ENCODE data around the gene KCNQ2.
"Not testable (repeated sequence)": the region's sequence is repeated elsewhere in the genome, so short reads cannot be mapped to it uniquely, and the experiment has no call there.

The KCNQ2 gene

DNA sequence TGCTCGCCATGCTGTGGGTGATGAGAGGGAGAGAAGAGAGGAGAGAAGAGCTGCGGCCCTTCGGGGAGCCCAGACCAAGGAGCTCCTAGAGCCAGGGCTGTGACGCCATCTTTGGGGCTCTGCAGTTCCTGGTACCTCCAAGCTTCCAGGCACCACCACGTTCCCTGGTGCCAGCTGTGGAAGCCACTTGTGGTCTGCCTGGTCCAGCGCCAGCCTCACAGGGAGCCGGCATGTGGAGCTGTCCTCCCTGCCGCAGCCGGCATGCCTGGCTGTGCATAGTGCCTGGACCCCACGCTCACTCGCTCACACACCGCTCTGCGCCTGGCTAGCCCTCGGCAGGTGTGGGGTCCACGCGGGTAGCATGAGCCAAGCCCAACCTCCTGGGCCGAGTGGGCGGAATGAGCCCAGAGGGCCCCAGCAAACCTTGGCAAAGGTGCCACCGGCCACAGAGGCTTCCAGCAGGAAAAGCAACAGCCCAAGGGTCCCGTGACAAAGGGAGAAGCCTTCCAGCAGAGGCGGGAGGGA is 92.0 kb downstream of the KCNQ2 start:
- no peak for DNase-seq

DNA sequence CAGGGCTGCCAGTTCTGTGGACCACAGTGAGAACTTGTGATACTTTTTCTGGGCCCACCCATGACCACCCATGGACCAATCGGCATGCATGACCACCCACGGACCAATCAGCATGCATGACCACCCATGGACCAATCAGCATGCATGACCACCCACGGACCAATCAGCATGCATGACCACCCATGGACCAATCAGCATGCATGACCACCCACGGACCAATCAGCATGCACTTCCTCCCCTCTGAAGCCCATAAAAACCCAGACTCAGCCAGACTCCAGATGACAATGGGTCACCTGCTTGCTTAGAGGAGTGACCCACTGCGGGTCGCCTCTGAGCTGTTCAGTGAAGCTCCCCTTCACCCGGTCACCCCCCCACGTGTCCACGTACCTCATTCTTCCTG is 92.6 kb downstream of the KCNQ2 start:
- not testable (repeated sequence) for DNase-seq

DNA sequence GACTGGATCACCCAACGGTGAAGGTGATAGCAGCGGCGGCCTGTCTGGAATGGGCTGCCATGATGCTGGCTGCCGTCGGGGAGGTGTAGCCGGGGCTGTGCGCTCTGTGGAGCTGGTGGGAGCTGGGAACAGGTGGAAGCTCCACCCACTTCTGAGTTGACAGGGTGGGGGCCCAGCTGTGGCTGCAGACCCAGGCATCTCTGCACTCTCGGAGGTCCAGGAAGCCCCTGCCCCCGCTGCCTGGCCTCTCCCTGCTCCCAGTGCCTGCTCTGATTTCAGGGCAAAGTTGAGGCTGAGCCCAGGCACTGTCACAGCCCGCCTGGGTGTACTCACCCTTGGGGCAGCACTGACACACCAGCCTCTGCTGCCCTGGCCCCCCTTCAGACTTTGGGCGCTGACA is 93.2 kb downstream of the KCNQ2 start:
- no peak for DNase-seq

DNA sequence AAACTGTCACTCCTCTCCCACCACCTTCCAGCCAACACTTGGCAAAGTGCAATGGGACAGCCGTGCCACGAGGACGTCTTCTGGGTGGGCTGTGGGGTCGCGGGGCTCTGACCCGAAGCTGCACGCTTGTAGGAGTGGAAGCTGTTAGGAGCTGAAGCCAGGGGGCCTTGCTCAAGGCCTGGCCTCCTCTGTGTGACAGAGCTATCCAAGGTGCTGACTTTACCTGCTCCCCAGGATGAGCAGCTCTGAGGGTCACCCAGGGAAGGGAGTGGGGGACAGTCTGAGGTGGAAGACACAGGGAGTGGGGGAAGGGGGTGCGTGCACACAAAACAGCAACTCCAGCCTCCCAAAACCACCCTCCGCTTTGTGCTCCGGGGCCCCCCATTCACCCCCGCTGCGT is 93.8 kb downstream of the KCNQ2 start:
- no peak for DNase-seq

DNA sequence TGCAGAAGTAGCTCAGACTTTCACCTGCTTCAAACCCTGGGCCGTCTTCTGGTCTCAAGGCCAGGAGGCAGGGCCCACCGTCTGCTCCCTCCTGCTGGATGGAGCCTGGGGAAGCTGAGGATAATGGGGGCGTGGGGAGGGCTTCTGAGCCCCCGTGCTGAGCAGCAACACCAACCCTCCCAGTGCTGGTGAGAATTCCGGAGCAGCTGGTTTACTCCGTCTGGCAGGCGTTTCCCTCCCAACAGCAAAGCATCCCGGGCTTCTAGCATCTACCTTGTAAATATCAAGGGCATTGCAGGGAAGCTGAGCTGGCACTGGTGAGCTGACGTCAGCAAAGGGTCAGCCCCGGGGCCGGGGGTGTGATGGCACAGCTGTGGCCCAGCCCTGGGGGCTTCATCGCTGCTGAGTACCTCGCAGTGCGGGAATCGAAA is 94.5 kb downstream of the KCNQ2 start:
- DNase-seq: no peak

DNA sequence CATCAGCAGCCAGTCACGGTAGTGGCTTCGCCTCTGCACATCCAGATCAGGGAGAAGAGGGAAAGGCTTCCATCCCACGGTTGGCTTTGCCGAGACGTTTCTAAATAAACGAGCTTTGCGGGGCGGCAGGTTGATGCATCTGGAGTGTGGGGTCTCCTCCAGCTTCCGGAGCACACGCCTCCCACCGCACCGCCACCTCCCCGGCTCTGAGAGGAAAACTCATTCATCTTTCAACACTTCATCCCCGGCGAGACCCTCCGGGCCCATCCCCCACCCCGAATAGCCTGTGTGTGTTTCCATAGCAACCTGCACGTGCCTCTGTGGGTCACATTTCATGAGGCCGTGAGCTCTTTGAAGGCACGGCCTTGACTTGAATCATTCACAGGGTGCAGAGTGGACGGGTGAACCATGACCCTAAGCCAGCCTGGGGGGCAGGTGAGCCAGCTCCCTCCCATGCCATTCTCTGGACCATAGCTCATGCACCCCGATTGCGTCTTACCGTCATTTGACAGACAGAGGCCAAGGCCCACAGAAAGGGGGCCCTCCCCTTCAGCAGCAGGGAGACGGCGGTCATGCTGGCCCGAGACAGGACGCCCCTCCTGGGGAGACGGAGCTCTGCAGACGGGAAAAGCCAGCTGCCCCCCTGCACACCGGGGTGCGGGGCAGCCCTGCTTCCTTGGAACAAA is 95.1 kb downstream of the KCNQ2 start:
- no peak for DNase-seq

DNA sequence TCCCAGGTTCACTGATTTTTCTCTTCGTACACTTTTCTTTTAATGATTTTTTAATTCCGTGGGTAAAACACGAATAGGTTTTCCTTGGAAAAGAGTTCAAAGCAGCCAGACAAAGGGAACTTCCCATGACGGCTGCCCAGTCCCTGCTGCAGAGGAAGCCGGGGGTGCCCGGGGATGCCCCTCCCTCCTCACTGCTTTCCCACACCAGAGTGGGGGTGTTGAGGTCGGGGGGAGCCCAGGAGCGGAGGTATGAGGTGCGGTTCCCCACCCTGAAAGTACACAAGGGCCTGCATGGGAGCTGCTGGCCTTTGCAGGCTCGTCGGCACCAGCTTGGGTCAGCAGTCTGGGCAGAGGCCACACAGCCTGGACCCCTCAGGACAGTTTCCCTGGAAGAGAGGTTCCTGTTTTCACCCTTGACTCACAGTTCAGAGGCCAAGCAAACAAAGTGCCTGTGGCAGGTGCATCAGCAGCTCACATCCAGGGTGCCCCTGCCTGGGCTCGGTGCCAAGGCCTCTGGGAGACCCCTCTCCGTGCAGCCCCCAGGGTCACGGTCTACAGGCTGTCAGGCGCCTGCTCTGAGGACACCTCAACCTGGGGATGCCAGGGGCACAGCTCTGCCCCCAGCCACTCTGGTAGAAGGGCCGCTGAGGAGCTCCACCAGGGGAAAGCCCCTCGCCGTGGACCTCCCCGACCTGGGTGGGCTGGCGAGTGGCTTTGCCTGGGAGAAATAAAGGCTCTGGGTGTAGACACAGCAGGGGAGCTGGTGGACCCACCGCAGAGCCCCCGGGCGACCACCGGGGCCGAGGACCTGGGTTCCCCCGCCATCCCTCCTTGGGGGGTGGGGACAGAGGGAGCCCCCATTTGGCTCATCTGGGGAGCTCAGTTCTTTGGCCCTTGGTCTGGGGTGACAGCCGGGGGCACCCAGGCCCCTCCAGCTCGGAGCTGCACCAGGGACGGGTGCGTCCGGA is 95.9 kb downstream of the KCNQ2 start:
- DNase-seq: no peak

DNA sequence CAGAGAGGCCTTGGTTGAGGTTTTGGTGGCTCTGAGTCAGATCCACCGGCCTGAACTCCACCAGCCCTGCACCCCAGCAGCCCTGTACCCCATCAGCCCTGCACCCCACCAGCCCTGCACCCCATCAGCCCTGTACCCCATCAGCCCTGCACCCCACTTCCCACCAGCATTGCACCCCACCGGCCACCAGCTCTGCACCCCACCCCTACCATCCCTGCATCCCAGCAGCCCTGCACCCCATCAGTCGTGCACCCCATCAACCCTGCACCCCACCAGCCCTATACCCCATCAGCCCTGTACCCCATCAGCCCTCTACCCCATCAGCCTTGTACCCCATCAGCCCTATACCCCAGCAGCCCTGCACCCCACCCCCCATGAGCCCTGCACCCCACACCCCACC is 97.0 kb downstream of the KCNQ2 start:
- no peak for DNase-seq

DNA sequence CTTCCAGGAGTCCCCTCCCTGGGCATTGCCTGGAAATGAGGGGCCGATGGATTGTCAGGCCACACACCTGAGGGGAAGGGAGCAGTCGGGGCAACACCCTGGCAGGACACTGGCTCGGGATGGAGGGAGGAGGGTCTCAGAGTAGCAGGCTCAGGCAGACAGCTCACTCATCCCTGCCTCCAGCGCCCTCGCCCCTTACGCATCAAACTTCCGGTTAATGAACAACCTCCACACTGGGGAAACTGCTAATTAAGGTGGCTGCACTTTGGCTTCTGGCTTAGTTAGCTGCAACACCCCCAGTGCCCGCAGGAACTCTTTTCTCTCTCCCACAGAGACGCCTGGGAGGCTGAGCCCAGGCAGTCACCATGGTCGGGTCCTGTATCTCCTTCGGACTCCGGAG is 98.0 kb downstream of the KCNQ2 start:
- DNase-seq: no peak

DNA sequence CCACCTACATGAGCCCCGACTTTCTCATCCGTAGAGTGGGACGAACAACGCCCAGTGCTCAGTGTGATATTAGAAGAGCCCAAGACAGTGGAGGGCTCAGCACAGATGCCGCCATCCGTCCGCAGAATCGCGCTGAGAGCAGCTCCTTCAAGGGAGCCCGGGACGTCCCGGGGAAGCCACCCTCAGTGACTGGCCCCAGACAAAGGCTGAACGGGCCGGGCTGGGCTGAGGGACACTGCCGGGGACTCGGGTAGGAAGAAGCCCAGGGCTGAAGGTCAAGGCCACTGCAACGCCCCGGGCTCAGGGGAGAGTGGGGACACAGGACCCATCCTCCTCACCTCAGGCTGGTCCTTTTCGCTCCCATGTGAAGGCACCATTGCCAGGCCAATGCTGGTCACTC is 98.5 kb downstream of the KCNQ2 start:
- no peak for DNase-seq

DNA sequence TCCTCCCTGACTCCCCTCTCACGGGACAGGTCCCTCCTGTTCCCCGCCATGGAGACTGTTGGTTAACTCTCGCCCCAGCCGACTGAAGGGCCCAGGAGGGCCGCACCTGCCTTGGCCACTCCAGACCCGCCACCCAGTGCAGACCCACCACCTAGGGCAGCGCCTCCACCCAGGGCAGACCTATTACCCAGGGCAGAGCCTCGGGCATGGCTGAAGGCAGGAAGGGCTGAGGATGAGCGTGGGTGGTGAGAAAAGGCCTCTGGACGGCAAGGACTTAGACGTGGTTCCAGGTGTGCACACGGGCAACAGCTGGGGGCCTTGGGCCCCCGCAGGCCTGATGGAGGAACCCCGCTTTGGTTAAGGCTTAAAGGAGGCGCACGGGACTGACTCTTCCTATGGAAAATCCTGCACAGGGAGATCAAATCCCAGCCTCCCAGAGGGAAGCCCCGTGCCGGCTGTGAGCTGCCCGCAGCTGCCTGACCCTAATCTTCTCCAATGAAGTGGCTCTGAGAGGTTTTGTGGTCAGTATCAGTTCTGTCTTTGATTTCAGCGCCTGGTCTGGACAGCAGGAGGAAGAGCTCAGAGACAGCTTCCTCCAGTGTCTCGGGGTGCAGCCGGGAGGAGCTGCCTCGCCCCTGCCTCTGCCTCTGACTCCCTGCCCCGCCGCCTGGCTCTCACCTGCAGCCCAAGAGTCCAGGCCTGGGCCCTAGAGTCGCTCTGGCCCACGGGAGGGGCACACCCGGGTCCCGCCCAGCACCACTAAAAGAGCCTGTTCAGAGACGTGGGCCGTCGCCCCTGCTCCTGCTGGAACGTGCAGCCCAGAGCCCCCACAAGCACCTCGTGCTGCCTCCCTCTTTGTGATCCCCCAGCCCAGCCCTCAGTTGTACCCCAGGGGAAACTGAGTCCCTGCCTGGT is 99.2 kb downstream of the KCNQ2 start:
- DNase-seq: no peak

DNA sequence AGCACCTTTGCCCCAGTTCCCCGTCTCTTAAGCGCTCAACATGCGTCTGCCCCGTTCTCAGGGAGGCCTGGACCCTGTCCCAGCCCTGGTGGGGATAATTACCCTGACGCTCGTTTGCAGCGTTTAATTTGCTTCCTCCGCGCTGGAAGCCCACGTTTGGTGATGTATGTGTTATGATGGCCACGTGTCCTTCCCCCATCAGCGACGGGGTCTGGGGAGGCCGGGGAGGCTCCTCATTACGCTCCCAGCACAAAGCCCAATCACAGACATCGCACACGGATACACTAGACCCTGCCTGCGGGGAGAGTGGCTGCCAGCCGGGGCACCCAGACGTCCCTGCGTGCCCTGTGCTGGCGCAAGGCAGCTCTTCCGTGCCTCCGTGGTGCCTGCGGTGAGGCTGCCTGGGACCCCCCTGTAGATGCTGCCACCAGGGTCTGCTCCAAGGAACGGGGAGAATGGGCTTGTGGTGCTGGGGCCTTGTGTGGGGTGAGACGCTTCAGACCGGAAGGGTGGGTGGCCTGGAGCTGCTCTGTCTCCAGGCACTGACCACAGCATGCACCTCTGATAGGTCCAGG is 101.1 kb downstream of the KCNQ2 start:
- DNase-seq: no peak

DNA sequence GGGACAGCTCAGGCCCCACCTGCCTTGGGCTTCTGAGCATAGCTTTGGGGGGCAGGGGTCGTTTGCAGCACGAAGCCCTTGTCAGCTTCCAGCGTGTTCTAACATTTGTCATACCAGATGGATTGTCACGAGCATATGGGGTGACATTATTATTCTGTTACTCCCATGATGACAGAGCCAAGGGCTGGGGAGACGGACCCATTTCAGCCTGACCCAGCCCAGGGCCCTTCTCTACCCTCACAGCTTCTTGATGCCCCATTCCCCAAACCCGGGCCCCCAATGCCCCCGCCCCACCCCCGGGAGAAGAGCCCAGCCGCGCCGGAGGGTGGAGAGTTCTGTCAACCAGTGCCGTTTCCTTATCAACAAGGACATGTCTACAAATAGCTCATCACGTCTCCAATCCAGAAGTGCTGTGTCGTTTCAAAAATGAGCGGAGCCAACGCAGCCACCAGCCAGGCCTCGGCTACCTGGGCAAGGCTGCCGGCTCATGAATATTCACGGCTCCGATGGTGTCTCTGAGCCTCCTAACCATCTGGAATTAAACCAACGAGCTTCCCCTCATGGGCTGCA is 101.8 kb downstream of the KCNQ2 start:
- DNase-seq: no peak

DNA sequence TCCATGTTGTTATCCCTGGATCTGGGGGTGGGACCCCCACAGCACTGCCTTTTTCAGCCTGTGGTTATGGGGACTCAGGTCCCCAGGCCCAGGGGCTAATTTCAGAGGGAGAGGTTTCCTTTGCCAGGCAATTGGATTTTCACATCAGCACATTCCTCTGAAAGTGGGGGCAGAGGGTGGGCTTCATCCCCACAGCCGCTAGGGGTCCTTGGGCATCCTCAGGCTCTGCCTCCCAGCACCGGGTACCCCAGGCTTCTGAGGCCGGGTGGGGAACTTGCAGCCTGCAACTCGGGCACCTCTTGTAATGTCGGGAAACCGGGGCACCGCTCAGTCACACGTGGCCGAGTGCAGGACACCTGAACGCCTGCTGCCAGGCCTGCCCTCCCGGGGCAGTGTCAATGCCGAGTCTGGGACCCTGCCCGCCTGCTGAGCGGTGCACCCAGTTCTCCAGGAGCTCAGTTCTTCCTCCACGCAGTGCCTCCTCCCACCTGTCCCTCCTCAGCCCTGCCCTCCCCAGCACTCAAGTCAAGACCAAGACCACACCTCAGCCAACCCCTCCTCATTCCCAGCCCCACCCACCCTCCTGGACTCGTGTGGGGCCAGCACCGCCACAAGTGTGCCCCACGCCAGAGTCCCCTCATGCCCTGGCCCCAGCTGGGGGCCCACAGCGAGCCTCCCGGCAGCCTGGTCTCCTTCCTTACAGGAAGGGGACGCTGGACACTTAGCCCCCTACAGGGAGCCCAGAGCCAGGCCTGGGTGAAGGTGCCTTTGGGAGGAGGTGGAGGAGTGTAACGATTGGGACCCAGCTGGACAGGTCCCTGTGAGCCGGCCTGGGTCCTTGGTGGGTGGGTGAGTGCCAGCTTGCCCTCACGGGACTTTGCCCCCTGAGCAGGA is 102.5 kb downstream of the KCNQ2 start:
- no peak for DNase-seq

DNA sequence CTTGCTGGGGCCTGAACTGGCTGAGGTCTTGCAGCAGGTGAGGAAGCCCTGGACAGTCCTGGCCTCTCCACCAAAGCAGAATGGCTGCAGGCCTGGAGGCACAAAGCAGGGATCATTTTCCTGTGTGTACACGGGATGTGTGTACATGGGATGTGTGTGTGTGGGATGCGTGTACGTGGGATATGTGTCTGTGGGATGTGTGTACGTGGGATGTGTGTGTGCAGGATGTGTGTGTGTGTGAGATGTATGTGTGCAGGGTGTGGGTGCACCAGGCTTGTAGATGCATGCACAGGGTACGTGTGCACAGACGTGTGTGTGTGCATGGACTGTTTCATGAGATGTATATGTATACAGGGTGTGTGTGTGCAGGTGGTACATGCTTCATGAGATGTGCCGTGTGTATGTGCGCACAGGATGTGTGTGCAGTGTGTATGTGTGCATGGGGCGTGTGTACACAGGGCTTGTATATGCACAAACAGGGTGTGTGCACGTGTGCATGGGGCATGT is 103.4 kb downstream of the KCNQ2 start:
- DNase-seq: no peak

DNA sequence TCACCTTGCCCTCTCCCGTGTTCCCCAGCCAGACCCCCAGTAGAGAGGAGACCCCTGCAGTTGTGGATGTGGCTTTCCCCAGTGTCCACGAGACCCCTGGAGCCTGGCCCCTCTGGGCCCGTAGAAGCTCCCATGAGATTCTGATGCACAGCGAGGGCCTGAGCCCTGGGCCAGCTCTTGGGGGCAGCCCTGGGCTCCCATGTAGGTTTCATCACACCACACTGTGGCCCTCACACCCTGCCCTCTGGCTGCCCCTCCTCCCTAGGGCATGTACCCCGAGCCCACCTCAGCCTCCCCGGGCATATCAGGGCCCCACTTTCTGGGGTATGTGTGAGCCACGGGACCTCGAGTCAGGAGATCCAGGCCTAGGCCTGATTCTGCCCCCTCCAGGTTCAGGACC is 104.3 kb downstream of the KCNQ2 start:
- no peak for DNase-seq

DNA sequence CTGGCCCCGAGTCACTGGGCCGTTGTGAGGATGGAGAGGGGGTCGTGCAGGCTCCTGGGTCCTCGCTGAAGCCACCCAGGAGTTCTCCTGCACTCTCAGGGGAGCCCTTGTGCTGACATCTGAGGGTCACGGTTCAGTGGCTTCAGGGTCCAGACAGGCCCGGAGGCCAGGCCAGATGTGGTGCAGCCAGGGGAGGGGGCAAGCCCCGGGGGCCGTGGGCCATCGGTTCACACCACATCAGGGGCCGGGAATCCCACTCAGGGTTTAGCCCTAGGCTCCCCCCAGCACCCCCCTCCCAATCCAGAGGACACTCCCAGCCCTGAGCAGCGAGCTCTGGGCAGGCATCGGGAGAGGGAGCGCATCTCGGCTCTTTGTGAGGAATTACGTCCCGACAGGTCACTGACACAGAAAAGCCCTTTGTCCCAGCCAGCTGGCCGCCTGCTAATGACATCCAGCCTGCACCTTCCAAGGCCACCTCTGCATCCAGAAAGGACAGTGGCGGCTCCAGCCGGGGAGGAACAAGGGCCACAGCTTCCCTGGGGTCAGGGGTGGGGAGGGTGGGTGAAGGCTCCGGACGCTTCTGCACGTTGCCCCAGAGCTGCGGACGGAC is 104.9 kb downstream of the KCNQ2 start:
- DNase-seq: no peak

DNA sequence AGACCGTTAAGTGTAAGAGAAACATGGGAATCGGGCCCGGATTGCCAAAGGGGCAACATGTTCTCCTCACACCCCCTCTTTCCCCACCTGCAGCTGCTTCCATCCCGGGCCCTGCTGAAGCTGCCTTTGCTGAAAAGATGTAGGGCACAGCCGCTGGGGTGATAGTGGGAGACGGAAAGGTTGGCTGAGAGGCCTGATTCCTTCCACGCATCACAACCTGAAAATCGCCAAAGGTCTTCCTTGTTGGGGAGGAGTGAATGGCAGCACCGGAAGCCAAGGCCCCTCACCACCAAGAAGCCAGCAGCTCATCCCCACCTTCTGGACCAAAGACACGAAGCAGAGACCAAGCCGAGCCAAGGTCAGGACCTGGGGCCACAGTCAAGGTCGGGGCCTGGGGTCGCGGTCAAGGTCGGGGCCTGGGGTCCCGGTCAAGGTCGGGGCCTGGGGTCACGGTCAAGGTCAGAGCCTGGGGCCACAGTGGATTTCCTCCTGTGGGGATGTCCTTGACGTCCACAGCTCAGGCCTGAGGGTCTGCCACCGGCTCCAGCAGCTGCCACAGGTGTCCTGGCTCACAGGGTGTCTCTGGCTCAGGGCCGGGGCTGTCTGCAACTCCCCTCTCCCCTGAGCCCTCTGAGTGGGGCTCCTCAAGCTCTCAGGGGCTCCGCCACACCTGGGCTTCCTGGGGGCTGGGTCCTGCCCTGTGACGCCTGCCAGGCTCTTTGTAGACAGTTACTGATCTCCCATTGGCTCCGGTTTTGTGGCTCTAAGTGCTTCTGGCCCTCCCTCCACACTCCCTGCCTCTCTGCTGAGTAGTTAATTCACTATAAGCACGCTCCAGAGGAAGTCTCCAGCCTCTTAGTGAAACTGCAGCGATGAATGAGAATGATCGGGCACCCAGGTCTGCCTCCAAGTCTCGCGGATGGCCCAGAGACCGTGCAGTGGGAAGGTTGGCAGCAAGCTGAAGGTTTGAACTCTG is 105.8 kb downstream of the KCNQ2 start:
- DNase-seq: no peak

Data from NCI-H446 treated with DMSO at 0.1 percent for 48 hours (cell line).